GM12892 (cell line): ENCODE data around the gene NTRK3.

Experiments
- POLR2A ChIP-seq: IDR thresholded peaks from 2 replicates; pipeline ENCODE4 v1.6.1; 2011; ENCODE audit warnings: low read depth, low read length, control low read depth
- POLR2AphosphoS5 ChIP-seq: IDR thresholded peaks from 2 replicates; pipeline ENCODE4 v1.6.1; 2011; ENCODE audit warnings: low read depth, low read length, control low read depth
- TAF1 ChIP-seq: IDR thresholded peaks from 2 replicates; pipeline ENCODE4 v1.6.1; 2011; ENCODE audit warnings: low read depth, mild to moderate bottlenecking, control low read depth, low read length, borderline replicate concordance

GRCh38 chr15:88179562-88179961 lies 77.0 kb downstream of the NTRK3 start:
- TF ChIP-seq POLR2A (no peak), POLR2AphosphoS5 (no peak), TAF1 (no peak)
